Neural cell (in vitro differentiated cells): ENCODE results near the gene MYO1D.

Source experiments
- EP300 ChIP-seq: fragments of 450-650 bp; conservative IDR thresholded peaks from 2 replicates; pipeline ENCODE4 v1.6.1; 2014; ENCODE audit warnings: antibody characterized with exemption, mild to moderate bottlenecking, moderate library complexity; ENCODE audit not compliant: poor library complexity, severe bottlenecking
- EZH2 ChIP-seq: fragments of 200-600, 300-800 bp; shearing (Covaris generic), sonication (generic); IDR thresholded peaks from 2 replicates; pipeline ENCODE4 v1.6.1; 2014; ENCODE audit warnings: antibody characterized with exemption, low read length, borderline replicate concordance, mild to moderate bottlenecking; ENCODE audit not compliant: insufficient read depth, poor library complexity, severe bottlenecking
- MXI1 ChIP-seq: fragments of 450-650 bp; conservative IDR thresholded peaks from 2 replicates; pipeline ENCODE4 v1.6.1; 2014; ENCODE audit warnings: antibody characterized with exemption, mild to moderate bottlenecking; ENCODE audit not compliant: poor library complexity, severe bottlenecking
- POLR2AphosphoS5 ChIP-seq: IDR thresholded peaks from 2 replicates; pipeline ENCODE4 v1.6.1; 2012
- RAD21 ChIP-seq: fragments of 450-650 bp; conservative IDR thresholded peaks from 2 replicates; pipeline ENCODE4 v1.6.1; 2014; ENCODE audit warnings: antibody characterized with exemption, mild to moderate bottlenecking, moderate library complexity
- SMC3 ChIP-seq: fragments of 450-650 bp; conservative IDR thresholded peaks from 2 replicates; pipeline ENCODE4 v1.6.1; 2014; ENCODE audit warnings: antibody characterized with exemption, mild to moderate bottlenecking, moderate library complexity; ENCODE audit not compliant: poor library complexity
- TAF1 ChIP-seq: IDR thresholded peaks from 2 replicates; pipeline ENCODE4 v1.6.1; 2012; ENCODE audit warnings: low read depth
- TF ChIP-seq, protein P1 (sequence below): fragments of 450-650 bp; IDR thresholded peaks from 2 replicates; pipeline ENCODE4 v1.5.1; 2014; ENCODE audit warnings: antibody characterized with exemption, mild to moderate bottlenecking, moderate library complexity; ENCODE audit not compliant: poor library complexity, severe bottlenecking
- TF ChIP-seq, protein P2 (sequence below): IDR thresholded peaks from 2 replicates; pipeline ENCODE4 v1.6.1; 2012; ENCODE audit warnings: borderline replicate concordance

DNA sequence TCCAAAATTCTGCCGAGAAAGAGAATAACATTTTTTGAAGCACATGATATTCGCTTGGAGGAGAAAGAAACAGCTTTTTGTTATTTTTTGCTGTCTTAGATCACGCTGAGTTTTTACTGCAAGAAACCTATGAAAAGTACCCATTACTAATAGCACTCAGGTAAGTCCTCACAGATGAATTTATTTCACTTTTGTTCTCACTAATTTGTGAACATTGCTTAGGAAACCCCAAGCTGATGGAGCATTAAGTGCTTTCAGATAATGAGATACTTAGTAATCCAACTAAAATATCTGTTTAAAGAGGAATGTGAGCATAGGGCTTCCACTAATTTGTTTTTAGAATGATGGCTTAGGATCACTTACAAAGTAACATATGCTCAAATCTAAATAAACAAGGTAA, 45.7 kb downstream of the MYO1D start:
- TF ChIP-seq TAF1 = no peak
- TF ChIP-seq, protein P1, sequence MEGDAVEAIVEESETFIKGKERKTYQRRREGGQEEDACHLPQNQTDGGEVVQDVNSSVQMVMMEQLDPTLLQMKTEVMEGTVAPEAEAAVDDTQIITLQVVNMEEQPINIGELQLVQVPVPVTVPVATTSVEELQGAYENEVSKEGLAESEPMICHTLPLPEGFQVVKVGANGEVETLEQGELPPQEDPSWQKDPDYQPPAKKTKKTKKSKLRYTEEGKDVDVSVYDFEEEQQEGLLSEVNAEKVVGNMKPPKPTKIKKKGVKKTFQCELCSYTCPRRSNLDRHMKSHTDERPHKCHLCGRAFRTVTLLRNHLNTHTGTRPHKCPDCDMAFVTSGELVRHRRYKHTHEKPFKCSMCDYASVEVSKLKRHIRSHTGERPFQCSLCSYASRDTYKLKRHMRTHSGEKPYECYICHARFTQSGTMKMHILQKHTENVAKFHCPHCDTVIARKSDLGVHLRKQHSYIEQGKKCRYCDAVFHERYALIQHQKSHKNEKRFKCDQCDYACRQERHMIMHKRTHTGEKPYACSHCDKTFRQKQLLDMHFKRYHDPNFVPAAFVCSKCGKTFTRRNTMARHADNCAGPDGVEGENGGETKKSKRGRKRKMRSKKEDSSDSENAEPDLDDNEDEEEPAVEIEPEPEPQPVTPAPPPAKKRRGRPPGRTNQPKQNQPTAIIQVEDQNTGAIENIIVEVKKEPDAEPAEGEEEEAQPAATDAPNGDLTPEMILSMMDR = no peak
- TF ChIP-seq EZH2 = no peak
- TF ChIP-seq POLR2AphosphoS5 = no peak
- TF ChIP-seq, protein P2, sequence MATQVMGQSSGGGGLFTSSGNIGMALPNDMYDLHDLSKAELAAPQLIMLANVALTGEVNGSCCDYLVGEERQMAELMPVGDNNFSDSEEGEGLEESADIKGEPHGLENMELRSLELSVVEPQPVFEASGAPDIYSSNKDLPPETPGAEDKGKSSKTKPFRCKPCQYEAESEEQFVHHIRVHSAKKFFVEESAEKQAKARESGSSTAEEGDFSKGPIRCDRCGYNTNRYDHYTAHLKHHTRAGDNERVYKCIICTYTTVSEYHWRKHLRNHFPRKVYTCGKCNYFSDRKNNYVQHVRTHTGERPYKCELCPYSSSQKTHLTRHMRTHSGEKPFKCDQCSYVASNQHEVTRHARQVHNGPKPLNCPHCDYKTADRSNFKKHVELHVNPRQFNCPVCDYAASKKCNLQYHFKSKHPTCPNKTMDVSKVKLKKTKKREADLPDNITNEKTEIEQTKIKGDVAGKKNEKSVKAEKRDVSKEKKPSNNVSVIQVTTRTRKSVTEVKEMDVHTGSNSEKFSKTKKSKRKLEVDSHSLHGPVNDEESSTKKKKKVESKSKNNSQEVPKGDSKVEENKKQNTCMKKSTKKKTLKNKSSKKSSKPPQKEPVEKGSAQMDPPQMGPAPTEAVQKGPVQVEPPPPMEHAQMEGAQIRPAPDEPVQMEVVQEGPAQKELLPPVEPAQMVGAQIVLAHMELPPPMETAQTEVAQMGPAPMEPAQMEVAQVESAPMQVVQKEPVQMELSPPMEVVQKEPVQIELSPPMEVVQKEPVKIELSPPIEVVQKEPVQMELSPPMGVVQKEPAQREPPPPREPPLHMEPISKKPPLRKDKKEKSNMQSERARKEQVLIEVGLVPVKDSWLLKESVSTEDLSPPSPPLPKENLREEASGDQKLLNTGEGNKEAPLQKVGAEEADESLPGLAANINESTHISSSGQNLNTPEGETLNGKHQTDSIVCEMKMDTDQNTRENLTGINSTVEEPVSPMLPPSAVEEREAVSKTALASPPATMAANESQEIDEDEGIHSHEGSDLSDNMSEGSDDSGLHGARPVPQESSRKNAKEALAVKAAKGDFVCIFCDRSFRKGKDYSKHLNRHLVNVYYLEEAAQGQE = no peak
- no peak for TF ChIP-seq SMC3
- TF ChIP-seq EP300 = no peak
- no peak for TF ChIP-seq RAD21
- TF ChIP-seq MXI1 = no peak
